Body of pancreas (tissue), 4 donors: ENCODE data around the gene OR1L1. TPM values are rescaled to one million over a fixed set of nuclear protein-coding genes. Genes with fewer than 3 reads are reported as not detected.

Source experiments
- ATAC-seq: fragments of 150-250 bp; one replicate; pipeline ENCODE4 v1.9.1; 2016
- DNase-seq, 4 donors: peaks; one replicate each; pipeline ENCODE4 v3.0.0-alpha.2; 2019
- H3K27ac ChIP-seq, 4 donors: fragments of 200-600 bp; sonication (generic); 1 replicate in 3 of 4; 2 replicates in 1 of 4; pipeline versions ENCODE4 v1.5.1 to v1.6.1; 2016 to 2019; ENCODE audit warnings: mild to moderate bottlenecking in 1 of 4, mixed read lengths in 1 of 4, moderate library complexity in 1 of 4
- H3K27me3 ChIP-seq, 2 donors: fragments of 200-600 bp; sonication (generic); one replicate each; pipeline ENCODE4 v1.6.0; 2016; ENCODE audit warnings: mild to moderate bottlenecking in 1 of 2
- H3K36me3 ChIP-seq, 2 donors: fragments of 200-600 bp; sonication (generic); replicated peaks in 1 of 2; 2 replicates each; pipeline ENCODE4 v1.5.1; 2016; ENCODE audit warnings: low read depth in 2 of 2; ENCODE audit not compliant: insufficient read depth in 1 of 2
- H3K4me1 ChIP-seq: fragments of 200-600 bp; sonication (generic); one replicate; pipeline ENCODE4 v1.6.0; 2016
- H3K4me3 ChIP-seq, 2 donors: fragments of 200-600 bp; sonication (generic); 1 replicate in 1 of 2; 2 replicates in 1 of 2; pipeline ENCODE4 v1.5.1; 2016 to 2019
- H3K9me3 ChIP-seq, 3 donors: fragments of 200-600 bp; sonication (generic); 1 replicate in 2 of 3; 2 replicates in 1 of 3; pipeline ENCODE4 v1.5.1; 2016
- POLR2A ChIP-seq, 3 donors: fragments of 450-650 bp; IDR thresholded peaks; one replicate each; pipeline ENCODE4 v1.6.1; 2016; ENCODE audit warnings: antibody characterized with exemption in 3 of 3, mild to moderate bottlenecking in 2 of 3
- WGBS, 2 donors: methylation state at CpG; one replicate each; pipeline ENCODE4 v1.1.5; 2017; 5-methylcytosine and 5-hydroxymethylcytosine counted together
- intact Hi-C: fragments of 100-400 bp; cut with DNase I; formaldehyde crosslinking; loops from one replicate; pipeline ENCODE4 v1.15.1; 2023
- total RNA-seq, 2 donors: library from RNA; depleted of rRNA; stranded (reverse); fragments of >200 nt; gene quantifications; one replicate each; pipeline ENCODE4 v1.1.0, GENCODE V29; 2016
- TF ChIP-seq, protein P1 (sequence below), 7 experiments: fragments of 450-650 bp in 4 of 7; fragments of 200-600 bp in 3 of 7; sonication (generic) in 3 of 7; IDR thresholded peaks; one replicate each; pipeline ENCODE4 v1.5.1; 2016 to 2019; ENCODE audit warnings: antibody characterized with exemption in 7 of 7

Gene OR1L1, protein sequence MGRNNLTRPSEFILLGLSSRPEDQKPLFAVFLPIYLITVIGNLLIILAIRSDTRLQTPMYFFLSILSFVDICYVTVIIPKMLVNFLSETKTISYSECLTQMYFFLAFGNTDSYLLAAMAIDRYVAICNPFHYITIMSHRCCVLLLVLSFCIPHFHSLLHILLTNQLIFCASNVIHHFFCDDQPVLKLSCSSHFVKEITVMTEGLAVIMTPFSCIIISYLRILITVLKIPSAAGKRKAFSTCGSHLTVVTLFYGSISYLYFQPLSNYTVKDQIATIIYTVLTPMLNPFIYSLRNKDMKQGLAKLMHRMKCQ
- not detected for total RNA-seq

DNA sequence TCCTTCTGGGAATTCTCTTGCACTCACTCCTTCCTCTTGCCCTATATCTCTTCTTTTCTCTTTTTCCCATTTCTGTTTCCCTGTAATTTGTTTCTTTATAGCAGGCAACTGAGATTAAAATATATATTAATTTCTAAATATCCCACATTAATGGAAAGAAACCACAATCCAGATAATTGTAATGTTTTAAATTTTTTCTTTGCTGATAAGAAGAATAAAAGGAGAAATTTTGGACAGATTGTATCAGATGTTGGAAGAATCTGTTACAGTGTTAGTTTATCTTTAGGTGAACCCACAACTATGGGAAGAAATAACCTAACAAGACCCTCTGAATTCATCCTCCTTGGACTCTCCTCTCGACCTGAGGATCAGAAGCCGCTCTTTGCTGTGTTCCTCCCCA is at the start of gene OR1L1:
OR1L1 (plus strand) TSS at position 301 of the 400 bp plus-strand sequence; CDS start at position 301, 0 bp downstream.
- intact Hi-C loops: no loop called here
- Histone ChIP-seq H3K9me3 (no peaks in the 10 kb centered on the region), H3K27ac (no peak within 1 kb of the TSS), H3K4me1 (no peaks in the 10 kb centered on the region), H3K27me3 (no peaks in the 10 kb centered on the region), H3K36me3 (no peaks in the 10 kb centered on the region), H3K4me3 (no peak within 1 kb of the TSS)
- no peak for DNase-seq
- ATAC-seq: no peak
- 45 to 63% methylated on average over 2 of the region's 2 CpGs for WGBS, 2 donors
- TF ChIP-seq POLR2A (IDR thresholded peaks at IDR 0.05): no peak

DNA sequence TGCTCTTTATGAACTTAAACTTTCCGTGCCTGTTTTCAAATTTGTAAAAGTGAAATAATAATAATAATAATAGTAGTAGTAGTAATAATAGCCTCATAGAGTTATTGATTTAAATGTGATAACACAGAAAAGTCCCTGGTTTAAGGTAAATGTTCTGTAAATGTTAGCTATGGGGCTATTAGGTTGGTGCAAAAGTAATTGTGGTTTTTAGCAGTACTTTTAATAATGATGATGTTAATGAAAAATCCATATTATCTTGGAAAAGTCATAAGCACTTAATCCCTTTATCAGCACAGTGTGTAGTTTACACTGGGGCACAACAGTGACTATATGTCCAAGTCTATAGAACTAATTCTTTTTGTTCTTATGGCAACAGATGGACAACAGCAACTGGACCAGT is 47.2 kb upstream of the OR1L1 start, which contains the start of gene OR1Q1:
OR1Q1 (plus strand) TSS at position 377 of the 400 bp plus-strand sequence; CDS start at position 377, 0 bp downstream.
- TF ChIP-seq POLR2A (IDR thresholded peaks at IDR 0.05): no peak
- TF ChIP-seq, protein P1, sequence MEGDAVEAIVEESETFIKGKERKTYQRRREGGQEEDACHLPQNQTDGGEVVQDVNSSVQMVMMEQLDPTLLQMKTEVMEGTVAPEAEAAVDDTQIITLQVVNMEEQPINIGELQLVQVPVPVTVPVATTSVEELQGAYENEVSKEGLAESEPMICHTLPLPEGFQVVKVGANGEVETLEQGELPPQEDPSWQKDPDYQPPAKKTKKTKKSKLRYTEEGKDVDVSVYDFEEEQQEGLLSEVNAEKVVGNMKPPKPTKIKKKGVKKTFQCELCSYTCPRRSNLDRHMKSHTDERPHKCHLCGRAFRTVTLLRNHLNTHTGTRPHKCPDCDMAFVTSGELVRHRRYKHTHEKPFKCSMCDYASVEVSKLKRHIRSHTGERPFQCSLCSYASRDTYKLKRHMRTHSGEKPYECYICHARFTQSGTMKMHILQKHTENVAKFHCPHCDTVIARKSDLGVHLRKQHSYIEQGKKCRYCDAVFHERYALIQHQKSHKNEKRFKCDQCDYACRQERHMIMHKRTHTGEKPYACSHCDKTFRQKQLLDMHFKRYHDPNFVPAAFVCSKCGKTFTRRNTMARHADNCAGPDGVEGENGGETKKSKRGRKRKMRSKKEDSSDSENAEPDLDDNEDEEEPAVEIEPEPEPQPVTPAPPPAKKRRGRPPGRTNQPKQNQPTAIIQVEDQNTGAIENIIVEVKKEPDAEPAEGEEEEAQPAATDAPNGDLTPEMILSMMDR (IDR thresholded peaks at IDR 0.05): no peak
- intact Hi-C loops: no loop called here
- DNase-seq: no peak
- H3K9me3 ChIP-seq: no peaks in the 10 kb centered on the region
- ATAC-seq: no peak
- H3K4me1 ChIP-seq: no peaks in the 10 kb centered on the region
- H3K27ac ChIP-seq: no peak within 1 kb of the TSS
- H3K36me3 ChIP-seq: no peaks in the 10 kb centered on the region
- WGBS, 2 donors: 90% methylated on average over 1 of the region's 1 CpG
- H3K4me3 ChIP-seq: no peak within 1 kb of the TSS
- H3K27me3 ChIP-seq: no peaks in the 10 kb centered on the region

DNA sequence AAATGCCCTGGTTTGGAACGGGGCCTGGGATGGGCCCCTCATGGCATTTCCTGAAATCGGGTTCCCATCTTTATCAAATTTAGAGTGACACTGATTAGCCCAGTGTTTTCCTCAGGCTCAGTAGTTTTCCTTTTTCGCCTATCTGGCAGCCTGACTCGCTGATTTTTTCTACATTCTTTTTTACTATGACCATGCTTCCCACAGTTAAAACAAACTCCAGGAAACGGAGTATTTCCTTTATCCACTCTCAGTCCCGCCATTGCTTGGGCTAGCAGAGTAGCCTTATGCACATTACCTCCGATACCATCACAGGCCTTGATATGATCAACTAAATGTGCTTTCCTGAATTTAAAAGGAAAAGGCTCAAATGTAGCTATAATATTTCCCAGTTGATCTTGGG is 41.5 kb upstream of the OR1L1 start:
- intact Hi-C loops: no loop called here
- WGBS, 2 donors: 62 to 64% methylated on average over 7 of the region's 7 CpGs

DNA sequence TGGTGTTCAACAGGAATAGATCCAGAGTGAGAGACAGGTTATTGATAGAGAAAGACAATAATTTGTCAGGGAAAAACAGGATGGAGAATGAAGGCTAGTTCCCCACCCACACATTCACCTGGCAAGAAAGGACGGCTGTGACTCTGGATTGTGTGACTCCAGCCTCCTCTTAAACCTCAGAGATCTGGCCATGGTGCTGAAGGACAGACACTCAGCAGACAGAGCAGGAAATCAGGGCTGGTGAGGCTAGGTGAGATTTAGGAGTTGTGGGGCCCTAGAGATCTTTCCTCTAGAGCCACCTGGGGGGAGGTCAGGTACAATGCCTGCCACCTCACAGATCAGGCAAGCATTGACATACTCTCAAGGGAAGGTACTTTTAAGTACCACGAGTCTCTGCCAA is 19.3 kb upstream of the OR1L1 start:
- 23 to 44% methylated on average over 2 of the region's 2 CpGs for WGBS, 2 donors
- no peaks in the 10 kb centered on the region for H3K27me3 ChIP-seq
- TF ChIP-seq POLR2A (IDR thresholded peaks at IDR 0.05): no peak
- TF ChIP-seq, protein P1 (IDR thresholded peaks at IDR 0.05): no peak
- H3K36me3 ChIP-seq: no peaks in the 10 kb centered on the region
- no peaks in the 10 kb centered on the region for H3K4me1 ChIP-seq
- intact Hi-C loops: no loop called here
- DNase-seq: no peak
- no peak overlapping the region for H3K4me3 ChIP-seq
- H3K27ac ChIP-seq: no peak overlapping the region
- H3K9me3 ChIP-seq: no peaks in the 10 kb centered on the region
- ATAC-seq: no peak

More for the DNA sequence above, 41.5 kb upstream of the OR1L1 start:
- H3K4me1 ChIP-seq: no peaks in the 10 kb centered on the region
- DNase-seq: no peak
- H3K36me3 ChIP-seq: no peaks in the 10 kb centered on the region
- H3K27ac ChIP-seq: no peak overlapping the region
- TF ChIP-seq, protein P1 (IDR thresholded peaks at IDR 0.05): no peak
- TF ChIP-seq POLR2A (IDR thresholded peaks at IDR 0.05): no peak
- no peaks in the 10 kb centered on the region for H3K27me3 ChIP-seq
- H3K4me3 ChIP-seq: no peak overlapping the region
- no peak for ATAC-seq
- no peaks in the 10 kb centered on the region for H3K9me3 ChIP-seq

DNA sequence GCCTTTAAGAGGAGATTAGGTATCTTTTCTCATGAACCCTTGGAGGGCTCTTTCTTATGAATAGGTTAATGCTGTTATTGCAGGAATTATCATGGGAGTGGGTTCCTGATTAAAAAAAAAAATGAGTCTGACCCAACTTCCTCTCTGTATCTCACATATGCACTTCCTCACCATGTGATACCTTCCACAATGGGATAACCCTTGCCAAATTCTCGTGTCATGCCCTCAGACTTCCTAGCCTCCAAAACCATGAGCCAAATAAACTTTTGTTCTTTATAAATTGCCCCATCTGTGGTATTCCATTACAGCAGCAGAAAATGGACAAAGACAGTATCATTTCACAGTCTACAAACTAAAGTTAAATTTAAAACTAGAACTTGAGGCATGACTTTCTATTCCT is 5.1 kb upstream of the OR1L1 start:
- no peak overlapping the region for H3K4me3 ChIP-seq
- H3K27me3 ChIP-seq: no peaks in the 10 kb centered on the region
- intact Hi-C loops: no loop called here
- no peak for TF ChIP-seq POLR2A (IDR thresholded peaks at IDR 0.05)
- TF ChIP-seq, protein P1 (IDR thresholded peaks at IDR 0.05): no peak
- no peaks in the 10 kb centered on the region for H3K4me1 ChIP-seq
- DNase-seq (no peak), ATAC-seq (no peak)
- WGBS, 2 donors: 23 to 47% methylated on average over 1 of the region's 1 CpG
- H3K9me3 ChIP-seq: no peaks in the 10 kb centered on the region
- no peaks in the 10 kb centered on the region for H3K36me3 ChIP-seq
- no peak overlapping the region for H3K27ac ChIP-seq
